HFFc6 (cell line): ENCODE measurements around the gene KYAT1. TPM values are rescaled to one million over a fixed set of nuclear protein-coding genes. Genes with fewer than 3 reads are reported as not detected.

Source experiments
- DNase-seq: peaks from one replicate; pipeline ENCODE4 v3.0.0-alpha.2; 2018
- H3K27ac Mint-ChIP-seq: 2 replicates; pipeline ENCODE4 v1.8.0; 2020; ENCODE audit warnings: mild to moderate bottlenecking, mixed read lengths
- H3K27me3 Mint-ChIP-seq: 2 replicates; pipeline ENCODE4 v1.8.0; 2021; ENCODE audit warnings: mild to moderate bottlenecking, moderate library complexity, mixed read lengths; ENCODE audit not compliant: insufficient read depth
- H3K36me3 Mint-ChIP-seq: 2 replicates; pipeline ENCODE4 v1.8.0; 2021; ENCODE audit warnings: low read depth, mixed read lengths
- H3K4me1 Mint-ChIP-seq: 2 replicates; pipeline ENCODE4 v1.8.0; 2020; ENCODE audit warnings: low read depth, mixed read lengths
- H3K4me3 Mint-ChIP-seq: 2 replicates; pipeline ENCODE4 v1.8.0; 2020; ENCODE audit warnings: mild to moderate bottlenecking, moderate library complexity, mixed read lengths
- H3K9me3 Mint-ChIP-seq: 2 replicates; pipeline ENCODE4 v1.8.0; 2020; ENCODE audit warnings: mild to moderate bottlenecking, mixed read lengths
- CTCF ChIP-seq: fragments of 200-600 bp; sonication (generic); IDR thresholded peaks from 2 replicates; pipeline ENCODE4 v1.5.0; 2021; ENCODE audit warnings: antibody characterized with exemption, mild to moderate bottlenecking
- total RNA-seq, 6 experiments: library from RNA; stranded (reverse); fragmentation: NEBNext Ultra II Directional; extraction: Animal tissue kit (Norgen Biotek cat#: 25700); gene quantifications; 2 replicates in 1 of 6; 3 replicates in 5 of 6; pipeline ENCODE4 v1.2.3, GENCODE V29; 2021

Gene KYAT1
- total RNA-seq, 6 experiments from 2014 or later = 6.7 to 9.0 (median 8.3) TPM

GRCh38 chr9:128917151-128917849 lies 35.5 kb upstream of the KYAT1 start:
- DNase-seq = peak; percentile 60
- peaks cover 63% of the 10 kb centered on the region for H3K4me1 Mint-ChIP-seq
- H3K4me3 Mint-ChIP-seq = peak overlapping the region; percentile 23; the same call in 1 of the 2 replicates
- TF ChIP-seq CTCF = no peak
- no peaks in the 10 kb centered on the region for H3K9me3 Mint-ChIP-seq
- peak overlapping the region; percentile 87 for H3K27ac Mint-ChIP-seq
- peaks cover 25% of the 10 kb centered on the region for H3K36me3 Mint-ChIP-seq
- H3K27me3 Mint-ChIP-seq = peaks cover 3% of the 10 kb centered on the region

- H3K36me3 Mint-ChIP-seq = peaks cover 25% of the 10 kb centered on the region
- no peak for DNase-seq
- H3K27me3 Mint-ChIP-seq = peaks cover 3% of the 10 kb centered on the region
- H3K27ac Mint-ChIP-seq = peak overlapping the region; percentile 87
- no peak for TF ChIP-seq CTCF
- H3K4me1 Mint-ChIP-seq = peaks cover 65% of the 10 kb centered on the region
- H3K4me3 Mint-ChIP-seq = peak overlapping the region; percentile 23; the same call in 1 of the 2 replicates
- no peaks in the 10 kb centered on the region for H3K9me3 Mint-ChIP-seq
These were observed 35.0 kb upstream of the KYAT1 start for GRCh38 chr9:128916745-128917144.

GRCh38 chr9:128916204-128916603 lies 34.5 kb upstream of the KYAT1 start:
- H3K27ac Mint-ChIP-seq = peak overlapping the region; percentile 81
- TF ChIP-seq CTCF = no peak
- H3K4me1 Mint-ChIP-seq = peaks cover 66% of the 10 kb centered on the region
- H3K4me3 Mint-ChIP-seq = no peak overlapping the region
- H3K36me3 Mint-ChIP-seq = peaks cover 25% of the 10 kb centered on the region
- peaks cover 3% of the 10 kb centered on the region for H3K27me3 Mint-ChIP-seq
- no peaks in the 10 kb centered on the region for H3K9me3 Mint-ChIP-seq
- DNase-seq = peak; percentile 55

- Mint-ChIP-seq H3K9me3 (no peaks in the 10 kb centered on the region), H3K4me1 (peaks cover 65% of the 10 kb centered on the region), H3K27me3 (peaks cover 4% of the 10 kb centered on the region), H3K4me3 (no peak overlapping the region), H3K27ac (peak overlapping the region; percentile 95; the same call in 1 of the 2 replicates), H3K36me3 (peaks cover 33% of the 10 kb centered on the region)
- DNase-seq = no peak
- no peak for TF ChIP-seq CTCF
These were observed 32.4 kb upstream of the KYAT1 start for GRCh38 chr9:128913995-128914772.

- H3K36me3 Mint-ChIP-seq = peaks cover 42% of the 10 kb centered on the region
- H3K9me3 Mint-ChIP-seq = no peaks in the 10 kb centered on the region
- TF ChIP-seq CTCF = no peak
- peaks cover 6% of the 10 kb centered on the region for H3K27me3 Mint-ChIP-seq
- peaks cover 61% of the 10 kb centered on the region for H3K4me1 Mint-ChIP-seq
- H3K27ac Mint-ChIP-seq = peak overlapping the region; percentile 95
- H3K4me3 Mint-ChIP-seq = peak overlapping the region; percentile 77
- no peak for DNase-seq
These were observed 31.5 kb upstream of the KYAT1 start for GRCh38 chr9:128913048-128913900.
